ENCODE data around the gene RAP1A. TPM values are rescaled to one million over a fixed set of nuclear protein-coding genes. Genes with fewer than 3 reads are reported as not detected.

Gene RAP1A
- total and polyA plus RNA-seq, 2 donors (not counting 3 experiments of a cell fraction or from before 2014, with no cell fraction given), result 17.8 to 56.4 TPM

- Histone ChIP-seq H3K4me3 (replicated peaks in 1 of 3; ENCODE audit: insufficient read depth in 1 of 3, low read depth in 1 of 3, low read length in 3 of 3) (no peak overlapping the region), H3K9ac (replicated peaks; ENCODE audit: extremely low read depth, insufficient read depth, low read length) (no peak overlapping the region), H3K27ac (ENCODE audit: insufficient read depth, low read depth, low read length) (no peak overlapping the region), H3K36me3 (ENCODE audit: control insufficient read depth in 2 of 2, extremely low read depth in 1 of 2, insufficient read depth in 2 of 2, low read length in 2 of 2) (no peaks in the 10 kb centered on the region), H3K9me1 (replicated peaks; ENCODE audit: control insufficient read depth, extremely low read depth, insufficient read depth, low read length) (no peaks in the 10 kb centered on the region), H3K4me2 (ENCODE audit: insufficient read depth, low read length) (no peak overlapping the region), H3K79me2 (ENCODE audit: control insufficient read depth, insufficient read depth, low read length) (peaks cover 89% of the 10 kb centered on the region), H3K27me3 (ENCODE audit: control insufficient read depth in 2 of 2, insufficient read depth in 2 of 2, low read length in 2 of 2) (no peaks in the 10 kb centered on the region), H3K4me1 (ENCODE audit: control insufficient read depth, extremely low read depth, insufficient read depth, low read length) (peaks cover 9% of the 10 kb centered on the region), H3K9me3 (replicated peaks; ENCODE audit: control insufficient read depth, insufficient read depth, low read length) (no peaks in the 10 kb centered on the region), H4K20me1 (replicated peaks; ENCODE audit: control insufficient read depth, extremely low read depth, insufficient read depth, low read length) (peaks cover 14% of the 10 kb centered on the region), H2AFZ (ENCODE audit: low read depth, low read length) (no peak overlapping the region)
- ChIA-PET CTCF (interaction anchor here (1.0 to 3.4 kb wide), 2 partner anchors 38 to 117 kb away, joined by 3 to 11 read pairs; no protein-coding TSS in a partner anchor), POLR2A (no interaction called here)
- intact Hi-C loops (cut with micrococcal nuclease) (loop anchor here (5.0 kb wide), 1 partner anchor 73 kb away; no protein-coding TSS in a partner anchor), dilution Hi-C loops (cut with MboI; ENCODE audit: extremely low pct_ligation_motif_present, low sequenced_read_pairs) (no loop called here)
- FAIRE-seq, result no peak
- no peak for DNase-seq (ENCODE audit: low read depth, low spot score)
- no TSS peak for BruUV-seq (replicated peaks)
- no peak for TF ChIP-seq POLR2AphosphoS5 (IDR thresholded peaks at IDR 0.05; ENCODE audit: insufficient read depth, low read depth, low read length)
- no peak for TF ChIP-seq FOS (IDR thresholded peaks at IDR 0.05; ENCODE audit: borderline replicate concordance, insufficient read depth, low read length)
- no peak for TF ChIP-seq MAX (IDR thresholded peaks at IDR 0.05; ENCODE audit: insufficient read depth, insufficient read length)
- TF ChIP-seq JUN (IDR thresholded peaks at IDR 0.05; ENCODE audit: borderline replicate concordance, insufficient read depth, insufficient read length, low read depth), result no peak
- TF ChIP-seq MYC (IDR thresholded peaks at IDR 0.05; ENCODE audit: low read depth, low read length), result no peak
- no peak for TF ChIP-seq POLR2A (IDR thresholded peaks at IDR 0.05; ENCODE audit: low read depth, low read length)
- TF ChIP-seq CTCF (IDR thresholded peaks at IDR 0.05; ENCODE audit: extremely low read depth in 1 of 2, insufficient read depth in 1 of 2, low read depth in 1 of 2, low read length in 2 of 2), result no peak
- no peak for TF ChIP-seq GATA2 (IDR thresholded peaks at IDR 0.05; ENCODE audit: insufficient read depth, insufficient read length, low read depth, low read length)
- no peak for TF ChIP-seq EZH2 (IDR thresholded peaks at IDR 0.05; ENCODE audit: borderline replicate concordance, low read depth, low read length, severe bottlenecking)
Measured at GRCh38 chr1:111624382-111624781, 4.8 kb downstream of the RAP1A start.
